ENCODE results near the gene GKN1.

GRCh38 chr2:69026026-69026425 lies 51.6 kb downstream of the GKN1 start:
- TF ChIP-seq POLR2AphosphoS5 (IDR thresholded peaks at IDR 0.05; ENCODE audit: low read depth, low read length), result no peak
- no peak for TF ChIP-seq POLR2A (IDR thresholded peaks at IDR 0.05; ENCODE audit: low read depth, low read length)
